ENCODE data around the gene CEP164. TPM values are rescaled to one million over a fixed set of nuclear protein-coding genes. Genes with fewer than 3 reads are reported as not detected.
A peak's percentile ranks its signal among the peaks of the same experiment; 100 is the strongest.
"Not testable (repeated sequence)": the region's sequence is repeated elsewhere in the genome, so short reads cannot be mapped to it uniquely, and the experiment has no call there.

The CEP164 gene
- total RNA-seq, 1 donor from 2014 or later: 24.1 TPM

GRCh38 chr11:117442049-117442868 lies 114.6 kb downstream of the CEP164 start:
- DNase-seq (ENCODE audit: low read depth): no peak

- DNase-seq (ENCODE audit: low read depth): no peak
Observed at GRCh38 chr11:117442869-117443239, 115.2 kb downstream of the CEP164 start.

- no peak for DNase-seq (ENCODE audit: low read depth)
Observed at GRCh38 chr11:117443266-117444186, 115.9 kb downstream of the CEP164 start.

- DNase-seq (ENCODE audit: low read depth): no peak
Observed at GRCh38 chr11:117444256-117444655, 116.6 kb downstream of the CEP164 start.

- no peak for DNase-seq (ENCODE audit: low read depth)
Observed at GRCh38 chr11:117444711-117445658, 117.3 kb downstream of the CEP164 start.

- no peak for DNase-seq (ENCODE audit: low read depth)
Observed at GRCh38 chr11:117449111-117449693, 121.5 kb downstream of the CEP164 start.

- DNase-seq (ENCODE audit: low read depth): no peak
Observed at GRCh38 chr11:117453886-117454563, 126.4 kb downstream of the CEP164 start.

GRCh38 chr11:117454564-117454917 lies 126.9 kb downstream of the CEP164 start:
- no peak for DNase-seq (ENCODE audit: low read depth)

GRCh38 chr11:117456027-117456720 lies 128.5 kb downstream of the CEP164 start:
- no peak for DNase-seq (ENCODE audit: low read depth)

GRCh38 chr11:117456721-117457029 lies 129.0 kb downstream of the CEP164 start:
- not testable (repeated sequence) for DNase-seq (ENCODE audit: low read depth)

GRCh38 chr11:117457031-117457785 lies 129.6 kb downstream of the CEP164 start:
- no peak for DNase-seq (ENCODE audit: low read depth)

- DNase-seq (ENCODE audit: low read depth): no peak
Observed at GRCh38 chr11:117457835-117458234, 130.2 kb downstream of the CEP164 start.

- DNase-seq (ENCODE audit: low read depth): peak; percentile 13
Observed at GRCh38 chr11:117458275-117459122, 130.8 kb downstream of the CEP164 start.

GRCh38 chr11:117459123-117459978 lies 131.7 kb downstream of the CEP164 start:
- DNase-seq (ENCODE audit: low read depth): no peak

GRCh38 chr11:117459979-117460300 lies 132.3 kb downstream of the CEP164 start:
- no peak for DNase-seq (ENCODE audit: low read depth)

GRCh38 chr11:117461396-117462182 lies 133.9 kb downstream of the CEP164 start:
- no peak for DNase-seq (ENCODE audit: low read depth)
